Measurements from ENCODE around the gene ENG.

DNA sequence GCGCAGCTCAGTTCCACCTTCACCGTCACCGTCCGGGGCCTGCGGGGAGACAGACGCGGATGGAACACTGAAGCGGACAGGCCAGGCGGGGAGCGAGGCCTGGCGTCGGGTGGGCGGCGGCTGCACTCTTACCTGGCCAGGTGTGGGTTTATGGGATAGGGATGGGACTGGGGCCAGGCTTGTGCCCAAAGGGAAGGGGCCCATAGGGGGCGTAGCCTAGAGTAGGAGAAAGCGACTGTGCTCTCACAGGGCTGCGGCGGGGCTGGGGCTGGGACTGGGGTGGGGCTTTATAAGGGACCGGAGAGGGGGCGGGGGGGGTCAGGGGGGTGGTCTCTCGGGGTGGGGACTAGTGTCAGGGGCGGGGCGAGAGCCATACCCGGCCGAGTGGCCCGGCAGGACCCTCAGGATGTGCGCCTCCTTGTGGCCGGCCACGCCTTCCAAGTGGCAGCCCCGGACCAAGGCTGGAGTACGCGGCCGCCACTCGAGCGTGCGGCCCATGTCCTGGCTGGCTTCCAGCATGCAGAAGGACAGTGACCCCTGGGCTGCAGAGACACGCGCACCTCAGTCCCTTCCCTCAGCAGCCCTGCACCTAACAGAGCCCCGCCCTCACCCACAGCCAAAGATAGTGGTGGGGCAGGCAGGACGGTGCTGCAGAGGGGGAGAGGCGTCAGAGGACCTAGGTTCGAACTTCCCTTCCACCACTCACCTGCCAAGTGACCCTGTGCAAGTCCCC is 29.0 kb downstream of the ENG start:
- TF ChIP-seq SUZ12 (IDR thresholded peaks at IDR 0.05; ENCODE audit: extremely low read depth, insufficient read depth, insufficient read length) (no peak), YY1 (IDR thresholded peaks at IDR 0.05; ENCODE audit: insufficient read depth, insufficient read length) (no peak), ZNF274 (IDR thresholded peaks at IDR 0.05; ENCODE audit: low read depth, low read length) (no peak)
